Fibroblast of upper back skin (primary cell): ENCODE data around the gene CHN2.

Experiments used
- DNase-seq: peaks from one replicate; pipeline ENCODE4 v3.0.0-alpha.2; 2013

Gene CHN2

GRCh38 chr7:29194594-29195427 lies at the start of gene CHN2:
CHN2 (plus strand) TSS chr7:29194775.
- peak; percentile 14 for DNase-seq

GRCh38 chr7:29145553-29146056 lies 49.0 kb upstream of the CHN2 start:
- DNase-seq: no peak

GRCh38 chr7:29146057-29146706 lies 48.4 kb upstream of the CHN2 start, which contains the start of gene CPVL:
CPVL (minus strand) TSS chr7:29146537; CDS start chr7:29121061, 25,476 bp downstream.
- no peak for DNase-seq

GRCh38 chr7:29146888-29147609 lies 47.5 kb upstream of the CHN2 start:
- no peak for DNase-seq

- no peak for DNase-seq
Observed at GRCh38 chr7:29147821-29148220, 46.8 kb upstream of the CHN2 start.

- DNase-seq: no peak
Observed at GRCh38 chr7:29149036-29149435, 45.5 kb upstream of the CHN2 start.

- DNase-seq: no peak
Observed at GRCh38 chr7:29150856-29151255, 43.7 kb upstream of the CHN2 start.

GRCh38 chr7:29154076-29154475 lies 40.5 kb upstream of the CHN2 start:
- DNase-seq: no peak

GRCh38 chr7:29156907-29157452 lies 37.6 kb upstream of the CHN2 start:
- no peak for DNase-seq

- DNase-seq: no peak
Observed at GRCh38 chr7:29158795-29159423, 35.7 kb upstream of the CHN2 start.

- no peak for DNase-seq
Observed at GRCh38 chr7:29160080-29160479, 34.5 kb upstream of the CHN2 start.

GRCh38 chr7:29161231-29161630 lies 33.3 kb upstream of the CHN2 start:
- DNase-seq: no peak

- DNase-seq: no peak
Observed at GRCh38 chr7:29162577-29162976, 32.0 kb upstream of the CHN2 start.

GRCh38 chr7:29163854-29164253 lies 30.7 kb upstream of the CHN2 start:
- DNase-seq: no peak

GRCh38 chr7:29167721-29168120 lies 26.9 kb upstream of the CHN2 start:
- no peak for DNase-seq

- DNase-seq: no peak
Observed at GRCh38 chr7:29170781-29171180, 23.8 kb upstream of the CHN2 start.

GRCh38 chr7:29173458-29173857 lies 21.1 kb upstream of the CHN2 start:
- no peak for DNase-seq

- DNase-seq: no peak
Observed at GRCh38 chr7:29177963-29178600, 16.5 kb upstream of the CHN2 start.

GRCh38 chr7:29179115-29179514 lies 15.5 kb upstream of the CHN2 start:
- DNase-seq: no peak

- DNase-seq: no peak
Observed at GRCh38 chr7:29184599-29184998, 10.0 kb upstream of the CHN2 start.

GRCh38 chr7:29185613-29186012 lies 9.0 kb upstream of the CHN2 start:
- no peak for DNase-seq

- peak; percentile 36 for DNase-seq
Observed at GRCh38 chr7:29189743-29190201, 4.8 kb upstream of the CHN2 start.
